Trophoblast cell (in vitro differentiated cells and primary cell): ENCODE results near the gene KRTAP19-6. TPM values are rescaled to one million over a fixed set of nuclear protein-coding genes. Genes with fewer than 3 reads are reported as not detected.

Source experiments
- DNase-seq, 2 donors: peaks; one replicate each; pipeline ENCODE4 v3.0.0-alpha.2; 2016
- H2AFZ ChIP-seq: 2 replicates; pipeline ENCODE4 v1.6.1; 2013; ENCODE audit warnings: low read length, moderate library complexity, mild to moderate bottlenecking; ENCODE audit not compliant: insufficient read depth, poor library complexity
- H2AK5ac ChIP-seq: 2 replicates; pipeline ENCODE4 v1.6.1; 2013; ENCODE audit warnings: mild to moderate bottlenecking, low read length
- H2BK120ac ChIP-seq: 2 replicates; pipeline ENCODE4 v1.6.1; 2013; ENCODE audit warnings: low read length, mild to moderate bottlenecking, moderate library complexity; ENCODE audit not compliant: insufficient read depth, poor library complexity
- H2BK12ac ChIP-seq: 2 replicates; pipeline ENCODE4 v1.6.1; 2013; ENCODE audit warnings: mild to moderate bottlenecking, low read length, moderate library complexity
- H2BK5ac ChIP-seq: 2 replicates; pipeline ENCODE4 v1.6.1; 2013; ENCODE audit warnings: low read length, low read depth, moderate library complexity, mild to moderate bottlenecking; ENCODE audit not compliant: poor library complexity
- H3K14ac ChIP-seq: 2 replicates; pipeline ENCODE4 v1.6.1; 2013; ENCODE audit warnings: mild to moderate bottlenecking, low read length
- H3K18ac ChIP-seq: 2 replicates; pipeline ENCODE4 v1.6.1; 2013; ENCODE audit warnings: mild to moderate bottlenecking, low read length
- H3K23ac ChIP-seq: 2 replicates; pipeline ENCODE4 v1.6.1; 2013; ENCODE audit warnings: low read length
- H3K27ac ChIP-seq: 2 replicates; pipeline ENCODE4 v1.5.1; 2013; ENCODE audit warnings: low read depth, mild to moderate bottlenecking, inconsistent platforms, low read length, moderate library complexity
- H3K27me3 ChIP-seq: 2 replicates; pipeline ENCODE4 v1.6.1; 2013; ENCODE audit warnings: inconsistent platforms, mild to moderate bottlenecking, low read length, moderate library complexity; ENCODE audit not compliant: insufficient read depth
- H3K36me3 ChIP-seq, 2 experiments: 1 replicate in 1 of 2; 2 replicates in 1 of 2; pipeline ENCODE4 v1.6.1; 2013; ENCODE audit warnings: low read length in 2 of 2, mild to moderate bottlenecking in 2 of 2, moderate library complexity in 1 of 2; ENCODE audit not compliant: insufficient read depth in 2 of 2, control insufficient read depth in 1 of 2
- H3K4ac ChIP-seq: 2 replicates; pipeline ENCODE4 v1.6.1; 2013; ENCODE audit warnings: low read depth, mild to moderate bottlenecking, low read length, moderate library complexity
- H3K4me1 ChIP-seq, 2 experiments: 1 replicate in 1 of 2; 2 replicates in 1 of 2; pipeline ENCODE4 v1.6.1; 2013; ENCODE audit warnings: low read length in 2 of 2, mild to moderate bottlenecking in 2 of 2, moderate library complexity in 1 of 2; ENCODE audit not compliant: insufficient read depth in 2 of 2, control insufficient read depth in 1 of 2
- H3K4me2 ChIP-seq: 2 replicates; pipeline ENCODE4 v1.6.1; 2013; ENCODE audit warnings: inconsistent platforms, mild to moderate bottlenecking, low read length, moderate library complexity
- H3K4me3 ChIP-seq: 2 replicates; pipeline ENCODE4 v1.5.1; 2013; ENCODE audit warnings: mild to moderate bottlenecking, low read depth, low read length, inconsistent platforms
- H3K79me1 ChIP-seq: one replicate; pipeline ENCODE4 v1.6.1; 2013; ENCODE audit warnings: low read length
- H3K79me2 ChIP-seq: 2 replicates; pipeline ENCODE4 v1.6.1; 2013; ENCODE audit warnings: low read length, mild to moderate bottlenecking; ENCODE audit not compliant: control insufficient read depth, insufficient read depth, poor library complexity
- H3K9ac ChIP-seq: 2 replicates; pipeline ENCODE4 v1.6.1; 2013; ENCODE audit warnings: mild to moderate bottlenecking, low read length
- H3K9me3 ChIP-seq: 2 replicates; pipeline ENCODE4 v1.6.1; 2013; ENCODE audit warnings: low read depth, mild to moderate bottlenecking, control low read depth, inconsistent platforms, low read length; ENCODE audit not compliant: insufficient read depth
- H4K12ac ChIP-seq: 2 replicates; pipeline ENCODE4 v1.6.1; 2013; ENCODE audit warnings: low read depth, mild to moderate bottlenecking, low read length, moderate library complexity
- H4K8ac ChIP-seq: 2 replicates; pipeline ENCODE4 v1.6.1; 2013; ENCODE audit warnings: low read depth, mild to moderate bottlenecking, low read length, moderate library complexity
- H4K91ac ChIP-seq: one replicate; pipeline ENCODE4 v1.6.1; 2013; ENCODE audit warnings: low read depth, mild to moderate bottlenecking, low read length, moderate library complexity
- WGBS: extraction: QIAGEN DNeasy Blood & Tissue Kit; methylation state at CpG from one replicate; pipeline ENCODE4 v1.1.7; 2013; ENCODE audit warnings: missing lambda C conversion rate; ENCODE audit not compliant: insufficient read length, insufficient coverage; ENCODE audit errors: extremely low coverage; 5-methylcytosine and 5-hydroxymethylcytosine counted together
- polyA plus RNA-seq: library from polyadenylated mRNA; stranded (reverse); fragments of 200-250 nt; gene quantifications from 2 replicates; pipeline ENCODE4 v1.2.3, GENCODE V29; 2013

KRTAP19-6 gene
- polyA plus RNA-seq: not detected in 2 replicates

- Histone ChIP-seq H3K4me1 (no peaks in the 10 kb centered on the region), H4K12ac (no peak within 1 kb of the TSS), H3K4me3 (no peak within 1 kb of the TSS), H3K14ac (no peak within 1 kb of the TSS), H3K9ac (no peak within 1 kb of the TSS), H2BK5ac (no peak within 1 kb of the TSS), H3K79me1 (no peaks in the 10 kb centered on the region), H4K8ac (no peak within 1 kb of the TSS), H3K36me3 (no peaks in the 10 kb centered on the region), H2AFZ (no peak within 1 kb of the TSS), H4K91ac (no peak within 1 kb of the TSS), H2BK12ac (no peak within 1 kb of the TSS), H3K23ac (no peak within 1 kb of the TSS), H3K27ac (no peak within 1 kb of the TSS), H3K79me2 (no peaks in the 10 kb centered on the region), H3K4me2 (no peak within 1 kb of the TSS), H3K4ac (no peak within 1 kb of the TSS), H3K27me3 (no peaks in the 10 kb centered on the region), H3K18ac (no peak within 1 kb of the TSS), H2BK120ac (no peak within 1 kb of the TSS), H3K9me3 (no peaks in the 10 kb centered on the region), H2AK5ac (no peak within 1 kb of the TSS)
- DNase-seq: no peak
- WGBS: no CpG with 5 or more reads among the region's 1 CpG
These were observed at the start of gene KRTAP19-6 for GRCh38 chr21:30541764-30542163. KRTAP19-6 (minus strand) TSS chr21:30541864; CDS start chr21:30541833, 31 bp downstream.

GRCh38 chr21:30590297-30590696 is 48.6 kb upstream of the KRTAP19-6 start, which contains the start of gene KRTAP22-2:
KRTAP22-2 (minus strand) TSS chr21:30590397.
- Histone ChIP-seq H4K8ac (no peak within 1 kb of the TSS), H3K79me2 (no peaks in the 10 kb centered on the region), H2AK5ac (no peak within 1 kb of the TSS), H4K91ac (no peak within 1 kb of the TSS), H3K4me1 (no peaks in the 10 kb centered on the region), H2BK5ac (no peak within 1 kb of the TSS), H3K4me3 (no peak within 1 kb of the TSS), H3K18ac (no peak within 1 kb of the TSS), H2BK12ac (no peak within 1 kb of the TSS), H3K14ac (no peak within 1 kb of the TSS), H3K4me2 (no peak within 1 kb of the TSS), H3K9ac (no peak within 1 kb of the TSS), H3K79me1 (no peaks in the 10 kb centered on the region), H3K9me3 (no peaks in the 10 kb centered on the region), H3K23ac (no peak within 1 kb of the TSS), H2BK120ac (no peak within 1 kb of the TSS), H3K36me3 (no peaks in the 10 kb centered on the region), H2AFZ (no peak within 1 kb of the TSS), H4K12ac (no peak within 1 kb of the TSS), H3K27me3 (no peaks in the 10 kb centered on the region), H3K27ac (no peak within 1 kb of the TSS), H3K4ac (no peak within 1 kb of the TSS)
- DNase-seq: no peak

GRCh38 chr21:30582870-30583269 is 41.2 kb upstream of the KRTAP19-6 start:
- H3K14ac ChIP-seq: no peak overlapping the region
- no peak overlapping the region for H4K91ac ChIP-seq
- no peak overlapping the region for H2AK5ac ChIP-seq
- no peaks in the 10 kb centered on the region for H3K9me3 ChIP-seq
- no peak overlapping the region for H3K4me2 ChIP-seq
- no peaks in the 10 kb centered on the region for H3K79me2 ChIP-seq
- no peak overlapping the region for H4K8ac ChIP-seq
- no peak overlapping the region for H4K12ac ChIP-seq
- WGBS: no CpG with 5 or more reads among the region's 1 CpG
- no peaks in the 10 kb centered on the region for H3K27me3 ChIP-seq
- no peak overlapping the region for H2AFZ ChIP-seq
- H2BK120ac ChIP-seq: no peak overlapping the region
- no peak overlapping the region for H3K9ac ChIP-seq
- H3K4me3 ChIP-seq: no peak overlapping the region
- H3K36me3 ChIP-seq: no peaks in the 10 kb centered on the region
- H3K79me1 ChIP-seq: no peaks in the 10 kb centered on the region
- no peak for DNase-seq
- no peak overlapping the region for H2BK5ac ChIP-seq
- H3K4me1 ChIP-seq: no peaks in the 10 kb centered on the region
- no peak overlapping the region for H3K18ac ChIP-seq
- no peak overlapping the region for H3K27ac ChIP-seq
- H2BK12ac ChIP-seq: no peak overlapping the region
- H3K23ac ChIP-seq: no peak overlapping the region
- H3K4ac ChIP-seq: no peak overlapping the region

- Histone ChIP-seq H3K9me3 (no peaks in the 10 kb centered on the region), H4K8ac (no peak overlapping the region), H2AK5ac (no peak overlapping the region), H4K12ac (no peak overlapping the region), H3K4ac (no peak overlapping the region), H3K4me1 (no peaks in the 10 kb centered on the region), H3K9ac (no peak overlapping the region), H3K27me3 (no peaks in the 10 kb centered on the region), H2AFZ (no peak overlapping the region), H4K91ac (no peak overlapping the region), H3K79me1 (no peaks in the 10 kb centered on the region), H3K23ac (no peak overlapping the region), H3K79me2 (no peaks in the 10 kb centered on the region), H3K14ac (no peak overlapping the region), H3K4me2 (no peak overlapping the region), H3K36me3 (no peaks in the 10 kb centered on the region), H3K4me3 (no peak overlapping the region), H3K18ac (no peak overlapping the region), H2BK12ac (no peak overlapping the region), H2BK120ac (no peak overlapping the region), H3K27ac (no peak overlapping the region), H2BK5ac (no peak overlapping the region)
- WGBS: no CpG with 5 or more reads among the region's 3 CpGs
- DNase-seq: no peak
These were observed 38.5 kb upstream of the KRTAP19-6 start for GRCh38 chr21:30580132-30580531.
